ENCODE data around the gene MYO5B.

The MYO5B gene

GRCh38 chr18:49931179-49931578, 263.8 kb downstream of the MYO5B start:
- no peak overlapping the region for H3K23ac ChIP-seq (ENCODE audit: low read depth, low read length, poor library complexity)
- H3K4ac ChIP-seq (ENCODE audit: low read length): no peak overlapping the region
- peaks cover 0 to 3% (median 0%) of the 10 kb centered on the region in 3 experiments for H3K27me3 ChIP-seq (ENCODE audit: control insufficient read depth in 3 of 3, insufficient read depth in 3 of 3, low read depth in 1 of 3, low read length in 3 of 3)
- H3K36me3 ChIP-seq (replicated peaks in 1 of 2; ENCODE audit: control insufficient read depth in 2 of 2, insufficient read depth in 2 of 2, low read length in 2 of 2): no peaks in the 10 kb centered on the region
- no peak for DNase-seq (ENCODE audit: low spot score)
- peak overlapping the region; percentile 76 for H3K14ac ChIP-seq (ENCODE audit: low read length)
- H2BK12ac ChIP-seq (ENCODE audit: low read length): no peak overlapping the region
- WGBS, 2 donors (ENCODE audit: extremely low coverage in 2 of 2, insufficient read length in 2 of 2, insufficient replicate concordance in 1 of 2): no CpG with 5 or more reads among the region's 5 CpGs
- H2BK5ac ChIP-seq (ENCODE audit: low read length): no peak overlapping the region
- no peak overlapping the region for H3K4me2 ChIP-seq (ENCODE audit: insufficient read depth, low read length, poor library complexity, severe bottlenecking)
- no peak overlapping the region for H2BK15ac ChIP-seq (ENCODE audit: low read length)
- peak overlapping the region; percentile 3 for H3K18ac ChIP-seq (ENCODE audit: low read length)
- no peak overlapping the region for H3K4me3 ChIP-seq (ENCODE audit: low read length in 2 of 2)
- H2AFZ ChIP-seq (ENCODE audit: low read length): no peak overlapping the region
- peaks cover 0 to 2% of the 10 kb centered on the region in 2 donors for H3K4me1 ChIP-seq (ENCODE audit: control insufficient read depth in 2 of 2, insufficient read depth in 1 of 2, low read depth in 1 of 2, low read length in 2 of 2)
- H2BK120ac ChIP-seq (ENCODE audit: low read depth, low read length): peak overlapping the region; percentile 8
- H3K9ac ChIP-seq (ENCODE audit: low read depth, low read length, poor library complexity): no peak overlapping the region
- H3K27ac ChIP-seq (replicated peaks; ENCODE audit: low read length): no peak overlapping the region
- H3K79me1 ChIP-seq (ENCODE audit: low read depth, low read length): no peaks in the 10 kb centered on the region
- no peak overlapping the region for H4K8ac ChIP-seq (ENCODE audit: low read depth, low read length)
- no peak overlapping the region for H2AK5ac ChIP-seq (ENCODE audit: low read depth, low read length)
- no peak overlapping the region for H4K91ac ChIP-seq (ENCODE audit: low read depth, low read length, poor library complexity)
- no peaks in the 10 kb centered on the region for H3K9me3 ChIP-seq (replicated peaks in 1 of 2; ENCODE audit: control insufficient read depth in 2 of 2, insufficient read depth in 1 of 2, low read depth in 1 of 2, low read length in 2 of 2)

DNA sequence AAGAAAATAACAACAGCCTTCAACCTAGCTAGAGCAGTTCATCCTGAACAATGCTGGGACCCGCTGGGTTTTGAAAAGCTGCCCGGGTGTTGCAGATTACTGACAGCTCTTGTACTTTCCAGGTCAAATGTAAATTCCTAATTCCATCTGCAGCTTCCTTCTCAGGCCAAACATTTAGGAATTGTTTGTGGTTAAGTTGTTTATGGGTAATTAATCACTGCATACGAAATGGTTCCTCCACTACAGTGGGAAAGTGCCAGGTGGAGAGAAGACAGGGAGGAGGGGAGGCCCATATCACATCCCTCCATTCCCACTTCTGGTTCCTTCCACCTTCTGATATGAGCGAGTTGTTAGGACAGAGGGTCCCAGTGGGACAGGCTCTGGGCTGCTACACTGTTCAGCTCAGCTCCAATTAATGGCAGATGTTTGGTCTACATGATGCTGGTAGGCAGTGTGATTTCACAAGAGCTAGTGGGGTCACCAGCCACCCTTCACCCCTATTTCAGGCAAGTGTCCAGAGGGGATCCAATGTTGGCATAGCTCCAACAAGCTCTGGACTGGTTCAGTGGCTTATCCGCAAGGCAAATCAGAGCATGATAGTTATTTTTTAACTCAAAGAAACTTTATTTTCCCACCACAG, 268.7 kb downstream of the MYO5B start:
- H3K9me3 ChIP-seq (replicated peaks in 1 of 2; ENCODE audit: control insufficient read depth in 2 of 2, insufficient read depth in 1 of 2, low read depth in 1 of 2, low read length in 2 of 2): no peaks in the 10 kb centered on the region
- H3K79me1 ChIP-seq (ENCODE audit: low read depth, low read length): no peaks in the 10 kb centered on the region
- H3K4me1 ChIP-seq (ENCODE audit: control insufficient read depth in 2 of 2, insufficient read depth in 1 of 2, low read depth in 1 of 2, low read length in 2 of 2): peaks cover under 1 to 5% of the 10 kb centered on the region in 2 donors
- H3K4me2 ChIP-seq (ENCODE audit: insufficient read depth, low read length, poor library complexity, severe bottlenecking): no peak overlapping the region
- H2BK120ac ChIP-seq (ENCODE audit: low read depth, low read length): no peak overlapping the region
- H3K4ac ChIP-seq (ENCODE audit: low read length): no peak overlapping the region
- H3K18ac ChIP-seq (ENCODE audit: low read length): no peak overlapping the region
- H4K8ac ChIP-seq (ENCODE audit: low read depth, low read length): no peak overlapping the region
- H2BK15ac ChIP-seq (ENCODE audit: low read length): no peak overlapping the region
- H3K23ac ChIP-seq (ENCODE audit: low read depth, low read length, poor library complexity): no peak overlapping the region
- no peak overlapping the region for H2BK12ac ChIP-seq (ENCODE audit: low read length)
- H3K9ac ChIP-seq (ENCODE audit: low read depth, low read length, poor library complexity): no peak overlapping the region
- WGBS, 2 donors (ENCODE audit: extremely low coverage in 2 of 2, insufficient read length in 2 of 2, insufficient replicate concordance in 1 of 2): no CpG with 5 or more reads among the region's 5 CpGs
- no peak overlapping the region for H2BK5ac ChIP-seq (ENCODE audit: low read length)
- no peak overlapping the region for H4K91ac ChIP-seq (ENCODE audit: low read depth, low read length, poor library complexity)
- peaks cover 0 to 8% (median 0%) of the 10 kb centered on the region in 3 experiments for H3K27me3 ChIP-seq (ENCODE audit: control insufficient read depth in 3 of 3, insufficient read depth in 3 of 3, low read depth in 1 of 3, low read length in 3 of 3)
- H2AFZ ChIP-seq (ENCODE audit: low read length): no peak overlapping the region
- no peak overlapping the region for H3K27ac ChIP-seq (replicated peaks; ENCODE audit: low read length)
- H3K14ac ChIP-seq (ENCODE audit: low read length): no peak overlapping the region
- DNase-seq (ENCODE audit: low spot score): no peak
- peak overlapping the region in 1 of 2 donors; percentile 35 for H3K4me3 ChIP-seq (ENCODE audit: low read length in 2 of 2)
- no peaks in the 10 kb centered on the region for H3K36me3 ChIP-seq (replicated peaks in 1 of 2; ENCODE audit: control insufficient read depth in 2 of 2, insufficient read depth in 2 of 2, low read length in 2 of 2)
- H2AK5ac ChIP-seq (ENCODE audit: low read depth, low read length): no peak overlapping the region

DNA sequence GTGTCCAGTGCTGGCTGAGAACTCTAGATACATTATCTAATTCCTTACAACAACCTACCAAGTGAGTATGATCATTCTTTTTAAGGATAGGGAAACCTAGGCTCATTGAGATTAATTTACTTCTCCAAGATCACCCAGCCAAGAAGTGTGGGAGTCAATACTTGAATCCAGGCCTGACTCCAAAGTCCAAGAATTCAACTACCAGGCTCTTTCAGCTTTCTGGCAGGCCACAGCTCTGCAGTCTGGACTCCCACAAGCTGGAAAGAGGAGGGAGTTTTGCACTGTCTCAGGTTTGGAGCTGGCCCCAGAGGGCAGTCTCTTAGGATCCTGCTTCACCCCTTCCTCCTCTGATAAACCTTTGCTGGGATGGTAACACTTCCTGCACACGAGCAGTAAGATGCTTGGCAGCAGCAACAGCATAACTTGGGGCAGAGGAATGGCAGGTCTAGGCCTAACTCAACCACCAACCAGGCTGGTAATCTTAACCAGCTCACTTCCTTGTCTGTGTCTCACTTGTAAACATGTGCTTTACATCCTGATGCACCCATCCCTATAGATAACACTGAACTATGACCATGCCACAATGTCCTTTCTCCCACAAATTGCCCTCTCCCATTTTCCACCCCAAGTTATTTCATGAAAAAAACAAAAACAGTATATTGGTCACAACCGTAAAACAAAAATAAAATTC, 270.5 kb downstream of the MYO5B start:
- no peak overlapping the region for H2BK120ac ChIP-seq (ENCODE audit: low read depth, low read length)
- no peak overlapping the region for H3K18ac ChIP-seq (ENCODE audit: low read length)
- H3K4ac ChIP-seq (ENCODE audit: low read length): no peak overlapping the region
- H2AK5ac ChIP-seq (ENCODE audit: low read depth, low read length): no peak overlapping the region
- H3K27ac ChIP-seq (replicated peaks; ENCODE audit: low read length): no peak overlapping the region
- H4K91ac ChIP-seq (ENCODE audit: low read depth, low read length, poor library complexity): no peak overlapping the region
- WGBS, 2 donors (ENCODE audit: extremely low coverage in 2 of 2, insufficient read length in 2 of 2, insufficient replicate concordance in 1 of 2): no CpG with 5 or more reads among the region's 2 CpGs
- H3K4me3 ChIP-seq (ENCODE audit: low read length in 2 of 2): no peak overlapping the region
- DNase-seq (ENCODE audit: low spot score): no peak
- H3K79me1 ChIP-seq (ENCODE audit: low read depth, low read length): no peaks in the 10 kb centered on the region
- H3K14ac ChIP-seq (ENCODE audit: low read length): no peak overlapping the region
- peaks cover 8 to 10% of the 10 kb centered on the region in 2 donors for H3K4me1 ChIP-seq (ENCODE audit: control insufficient read depth in 2 of 2, insufficient read depth in 1 of 2, low read depth in 1 of 2, low read length in 2 of 2)
- no peak overlapping the region for H3K23ac ChIP-seq (ENCODE audit: low read depth, low read length, poor library complexity)
- no peak overlapping the region for H2BK5ac ChIP-seq (ENCODE audit: low read length)
- H2AFZ ChIP-seq (ENCODE audit: low read length): no peak overlapping the region
- H3K9me3 ChIP-seq (replicated peaks in 1 of 2; ENCODE audit: control insufficient read depth in 2 of 2, insufficient read depth in 1 of 2, low read depth in 1 of 2, low read length in 2 of 2): no peaks in the 10 kb centered on the region
- no peak overlapping the region for H4K8ac ChIP-seq (ENCODE audit: low read depth, low read length)
- peaks cover 0 to 8% (median 0%) of the 10 kb centered on the region in 3 experiments for H3K27me3 ChIP-seq (ENCODE audit: control insufficient read depth in 3 of 3, insufficient read depth in 3 of 3, low read depth in 1 of 3, low read length in 3 of 3)
- no peak overlapping the region for H2BK15ac ChIP-seq (ENCODE audit: low read length)
- no peak overlapping the region for H3K4me2 ChIP-seq (ENCODE audit: insufficient read depth, low read length, poor library complexity, severe bottlenecking)
- H3K9ac ChIP-seq (ENCODE audit: low read depth, low read length, poor library complexity): no peak overlapping the region
- no peak overlapping the region for H2BK12ac ChIP-seq (ENCODE audit: low read length)
- no peaks in the 10 kb centered on the region for H3K36me3 ChIP-seq (replicated peaks in 1 of 2; ENCODE audit: control insufficient read depth in 2 of 2, insufficient read depth in 2 of 2, low read length in 2 of 2)

GRCh38 chr18:49922228-49922627, 272.7 kb downstream of the MYO5B start:
- Histone ChIP-seq H2BK12ac (ENCODE audit: low read length) (no peak overlapping the region), H3K4me3 (ENCODE audit: low read length in 2 of 2) (no peak overlapping the region), H3K4me2 (ENCODE audit: insufficient read depth, low read length, poor library complexity, severe bottlenecking) (no peak overlapping the region), H3K4me1 (ENCODE audit: control insufficient read depth in 2 of 2, insufficient read depth in 1 of 2, low read depth in 1 of 2, low read length in 2 of 2) (peaks cover 8 to 10% of the 10 kb centered on the region in 2 donors), H2BK5ac (ENCODE audit: low read length) (no peak overlapping the region), H3K79me1 (ENCODE audit: low read depth, low read length) (no peaks in the 10 kb centered on the region), H3K27ac (replicated peaks; ENCODE audit: low read length) (no peak overlapping the region), H3K27me3 (ENCODE audit: control insufficient read depth in 3 of 3, insufficient read depth in 3 of 3, low read depth in 1 of 3, low read length in 3 of 3) (peaks cover 0 to 8% (median 0%) of the 10 kb centered on the region in 3 experiments), H3K9me3 (replicated peaks in 1 of 2; ENCODE audit: control insufficient read depth in 2 of 2, insufficient read depth in 1 of 2, low read depth in 1 of 2, low read length in 2 of 2) (no peaks in the 10 kb centered on the region), H4K8ac (ENCODE audit: low read depth, low read length) (no peak overlapping the region), H2BK120ac (ENCODE audit: low read depth, low read length) (no peak overlapping the region), H3K9ac (ENCODE audit: low read depth, low read length, poor library complexity) (no peak overlapping the region), H2BK15ac (ENCODE audit: low read length) (no peak overlapping the region), H3K36me3 (replicated peaks in 1 of 2; ENCODE audit: control insufficient read depth in 2 of 2, insufficient read depth in 2 of 2, low read length in 2 of 2) (no peaks in the 10 kb centered on the region), H2AK5ac (ENCODE audit: low read depth, low read length) (no peak overlapping the region), H3K23ac (ENCODE audit: low read depth, low read length, poor library complexity) (no peak overlapping the region), H3K18ac (ENCODE audit: low read length) (no peak overlapping the region), H3K14ac (ENCODE audit: low read length) (no peak overlapping the region), H4K91ac (ENCODE audit: low read depth, low read length, poor library complexity) (no peak overlapping the region), H2AFZ (ENCODE audit: low read length) (no peak overlapping the region), H3K4ac (ENCODE audit: low read length) (no peak overlapping the region)
- no peak for DNase-seq (ENCODE audit: low spot score)
- no CpG with 5 or more reads among the region's 2 CpGs for WGBS, 2 donors (ENCODE audit: extremely low coverage in 2 of 2, insufficient read length in 2 of 2, insufficient replicate concordance in 1 of 2)
